HUES48 (cell line): ENCODE data around the gene UGT8.

Experiments
- H3K27ac ChIP-seq: one replicate; pipeline ENCODE4 v1.7.0; 2013; ENCODE audit warnings: low read depth, low read length, inconsistent platforms
- H3K27me3 ChIP-seq: 2 replicates; pipeline ENCODE4 v1.6.1; 2013; ENCODE audit warnings: mild to moderate bottlenecking, low read length; ENCODE audit not compliant: control insufficient read depth, insufficient read depth
- H3K36me3 ChIP-seq: 2 replicates; pipeline ENCODE4 v1.6.1; 2013; ENCODE audit warnings: low read length; ENCODE audit not compliant: control insufficient read depth, insufficient read depth
- H3K4me1 ChIP-seq: 2 replicates; pipeline ENCODE4 v1.6.1; 2013; ENCODE audit warnings: mild to moderate bottlenecking, low read length; ENCODE audit not compliant: control insufficient read depth, insufficient read depth
- H3K4me3 ChIP-seq: 2 replicates; pipeline ENCODE4 v1.5.1; 2013; ENCODE audit warnings: mild to moderate bottlenecking, low read depth, low read length
- H3K9ac ChIP-seq: 2 replicates; pipeline ENCODE4 v1.6.1; 2013; ENCODE audit warnings: mild to moderate bottlenecking, low read depth, low read length, moderate library complexity
- H3K9me3 ChIP-seq: 2 replicates; pipeline ENCODE4 v1.6.1; 2013; ENCODE audit warnings: low read length; ENCODE audit not compliant: control insufficient read depth, insufficient read depth

UGT8 gene

GRCh38 chr4:114593526-114593925, 5.1 kb upstream of the UGT8 start:
- Histone ChIP-seq H3K4me1 (no peaks in the 10 kb centered on the region), H3K27ac (no peak overlapping the region), H3K4me3 (no peak overlapping the region), H3K36me3 (peaks cover 3% of the 10 kb centered on the region; the same call in 1 of the 2 replicates), H3K27me3 (peaks cover 5% of the 10 kb centered on the region; the same call in 1 of the 2 replicates), H3K9ac (no peak overlapping the region), H3K9me3 (peaks cover 23% of the 10 kb centered on the region)

DNA sequence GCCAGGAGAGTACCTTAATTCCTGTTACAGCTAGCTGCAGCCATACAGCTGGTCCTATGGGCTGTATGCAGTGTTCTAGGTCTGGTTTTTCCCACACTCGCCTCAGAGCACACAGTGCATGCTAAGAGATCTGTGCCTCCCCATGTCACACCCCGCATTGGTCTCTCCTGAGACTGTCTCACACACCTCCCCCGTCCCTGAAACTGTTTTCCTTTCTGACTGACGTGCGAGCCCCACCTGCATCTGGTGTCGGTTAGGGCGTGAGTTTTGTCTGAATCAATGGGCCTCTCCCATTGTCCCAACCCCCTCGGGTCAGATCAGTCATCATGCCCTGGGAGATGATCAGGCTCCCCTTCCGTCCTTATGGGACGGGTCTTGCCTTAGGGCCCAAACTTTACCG, 3.4 kb upstream of the UGT8 start:
- Histone ChIP-seq H3K27ac (no peak overlapping the region), H3K9ac (no peak overlapping the region), H3K27me3 (peaks cover 5% of the 10 kb centered on the region; the same call in 1 of the 2 replicates), H3K9me3 (peaks cover 23% of the 10 kb centered on the region), H3K4me3 (no peak overlapping the region), H3K36me3 (peaks cover 3% of the 10 kb centered on the region; the same call in 1 of the 2 replicates), H3K4me1 (peaks cover 1% of the 10 kb centered on the region; the same call in 1 of the 2 replicates)

DNA sequence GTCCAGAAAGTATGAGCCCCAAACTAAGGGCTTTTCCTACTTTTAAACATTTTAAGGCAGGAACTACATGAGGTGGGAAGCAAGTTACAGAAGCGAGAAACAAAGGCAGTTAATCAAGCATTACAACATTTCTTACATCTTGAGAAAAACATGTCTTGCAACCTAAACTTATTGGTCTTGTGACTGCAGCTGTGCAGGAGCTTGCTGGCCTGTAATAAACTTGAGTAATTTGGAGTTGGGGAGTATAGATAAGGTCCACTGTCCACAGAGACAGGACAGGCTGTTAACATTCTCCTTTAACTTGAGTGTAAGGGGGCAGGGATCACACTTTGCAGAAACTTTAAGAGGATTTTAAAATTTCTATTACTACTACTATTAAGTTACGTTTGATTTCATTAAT, 2.7 kb upstream of the UGT8 start:
- peaks cover 20% of the 10 kb centered on the region for H3K9me3 ChIP-seq
- H3K27me3 ChIP-seq: peaks cover 5% of the 10 kb centered on the region; the same call in 1 of the 2 replicates
- H3K4me3 ChIP-seq: no peak overlapping the region
- H3K27ac ChIP-seq: no peak overlapping the region
- H3K4me1 ChIP-seq: peaks cover 8% of the 10 kb centered on the region; the same call in 1 of the 2 replicates
- no peak overlapping the region for H3K9ac ChIP-seq
- H3K36me3 ChIP-seq: no peaks in the 10 kb centered on the region

DNA sequence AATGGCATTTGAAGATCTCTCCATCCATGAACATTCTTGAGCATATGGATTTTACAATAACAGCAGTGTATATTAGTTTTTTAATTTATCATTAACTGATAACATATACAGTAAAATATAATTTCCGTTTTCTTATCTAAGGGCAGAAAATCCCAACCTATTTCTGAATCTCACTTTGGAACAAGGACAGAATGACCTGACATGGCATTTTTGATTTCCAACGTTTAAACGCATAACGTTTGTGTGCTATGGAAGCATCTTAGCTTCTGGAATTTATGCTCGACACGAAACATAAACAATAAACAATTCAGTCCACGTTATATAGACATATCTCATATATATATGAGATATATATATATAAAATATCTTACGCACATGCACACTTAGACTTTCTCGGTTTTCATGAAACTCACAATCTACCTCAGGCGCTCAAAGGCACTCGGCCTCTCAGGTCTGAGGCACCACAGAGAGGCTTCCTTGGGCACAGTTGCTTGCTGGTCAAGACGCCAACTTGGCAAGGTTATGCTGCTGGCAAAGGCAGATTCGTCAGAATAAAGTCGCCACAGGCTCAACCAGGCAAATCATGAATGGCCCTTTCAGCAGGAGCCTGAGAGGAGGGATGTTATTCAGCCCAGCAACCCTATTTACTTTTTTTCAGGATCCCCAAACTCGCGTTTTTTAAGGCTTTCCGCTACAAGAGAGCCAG, 1.0 kb upstream of the UGT8 start:
- no peak overlapping the region for H3K9ac ChIP-seq
- H3K4me3 ChIP-seq: peak overlapping the region; percentile 86
- peaks cover 16% of the 10 kb centered on the region; the same call in 1 of the 2 replicates for H3K4me1 ChIP-seq
- peaks cover 5% of the 10 kb centered on the region; the same call in 1 of the 2 replicates for H3K27me3 ChIP-seq
- H3K27ac ChIP-seq: no peak overlapping the region
- peaks cover 20% of the 10 kb centered on the region for H3K9me3 ChIP-seq
- H3K36me3 ChIP-seq: no peaks in the 10 kb centered on the region

DNA sequence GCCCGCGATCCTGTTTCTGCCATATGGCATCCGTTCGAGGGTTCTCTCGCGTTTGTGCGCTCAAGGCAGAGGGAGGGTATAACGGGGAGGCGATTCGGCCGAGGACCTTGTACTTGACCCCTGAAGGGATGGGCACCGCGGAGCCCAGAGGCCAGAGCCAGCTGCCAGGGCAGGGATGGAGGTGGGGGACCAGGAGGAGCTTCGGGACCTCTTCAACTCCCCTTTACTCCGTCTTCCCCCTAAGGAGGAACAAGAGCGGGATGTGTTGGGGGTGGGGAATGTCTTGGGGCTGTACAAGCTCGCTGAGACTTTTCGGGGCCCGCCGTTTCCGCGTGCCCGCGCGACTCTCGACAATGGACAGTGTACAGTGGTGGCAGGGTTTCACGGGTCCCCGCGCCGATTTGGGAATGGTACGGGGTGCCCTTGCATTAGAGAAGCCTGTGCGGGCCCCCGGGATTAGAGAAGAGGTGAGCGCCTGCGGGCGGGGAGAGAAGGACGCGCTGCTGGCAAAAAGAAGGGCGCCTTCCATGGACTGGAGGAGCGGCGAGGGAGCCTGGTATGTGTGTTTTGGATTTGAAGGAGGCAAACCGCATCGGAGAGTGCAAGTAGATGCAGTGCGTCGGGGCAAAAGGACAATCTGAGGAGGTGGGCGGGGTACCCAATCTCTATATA, 760 bp downstream of the UGT8 start:
- Histone ChIP-seq H3K4me1 (peaks cover 22% of the 10 kb centered on the region), H3K4me3 (peak overlapping the region; percentile 86), H3K9me3 (peaks cover 20% of the 10 kb centered on the region), H3K27ac (no peak overlapping the region), H3K27me3 (peaks cover 5% of the 10 kb centered on the region; the same call in 1 of the 2 replicates), H3K9ac (peak overlapping the region; percentile 43), H3K36me3 (no peaks in the 10 kb centered on the region)

DNA sequence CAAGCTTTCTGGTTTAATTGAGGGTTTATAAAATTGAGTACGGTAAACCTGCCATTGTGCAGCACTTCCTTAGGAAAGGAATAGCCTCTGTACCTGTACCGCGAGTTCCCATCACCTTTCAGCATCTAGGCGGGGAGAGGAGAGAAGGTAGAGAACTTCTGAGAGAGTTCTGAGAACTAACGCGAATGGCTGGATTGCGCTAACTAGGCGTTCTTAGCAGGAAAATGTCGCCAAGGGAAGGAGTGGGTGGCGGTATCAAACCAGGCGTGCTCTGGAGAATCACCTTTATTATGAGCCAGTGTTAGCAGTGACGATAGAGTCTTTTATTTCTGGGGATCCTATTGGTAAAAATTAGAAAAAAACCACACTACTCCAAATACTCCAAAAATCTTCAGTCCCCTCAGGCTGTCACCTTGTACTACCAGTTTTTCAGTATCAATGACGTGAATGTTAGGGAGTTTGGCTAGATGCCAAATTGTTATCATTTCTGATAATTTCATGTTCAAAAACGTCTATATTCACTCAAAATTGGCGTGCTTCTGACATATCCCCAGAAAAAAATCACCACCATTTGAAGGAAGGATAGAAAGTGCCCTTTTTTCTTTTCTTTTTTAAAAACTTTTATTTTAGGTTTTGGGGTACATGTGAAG, 1.4 kb downstream of the UGT8 start:
- peak overlapping the region; percentile 86 for H3K4me3 ChIP-seq
- H3K9me3 ChIP-seq: peaks cover 15% of the 10 kb centered on the region
- H3K27ac ChIP-seq: no peak overlapping the region
- peaks cover 5% of the 10 kb centered on the region; the same call in 1 of the 2 replicates for H3K27me3 ChIP-seq
- H3K9ac ChIP-seq: peak overlapping the region; percentile 1; the same call in 1 of the 2 replicates
- H3K4me1 ChIP-seq: peaks cover 24% of the 10 kb centered on the region
- no peaks in the 10 kb centered on the region for H3K36me3 ChIP-seq

DNA sequence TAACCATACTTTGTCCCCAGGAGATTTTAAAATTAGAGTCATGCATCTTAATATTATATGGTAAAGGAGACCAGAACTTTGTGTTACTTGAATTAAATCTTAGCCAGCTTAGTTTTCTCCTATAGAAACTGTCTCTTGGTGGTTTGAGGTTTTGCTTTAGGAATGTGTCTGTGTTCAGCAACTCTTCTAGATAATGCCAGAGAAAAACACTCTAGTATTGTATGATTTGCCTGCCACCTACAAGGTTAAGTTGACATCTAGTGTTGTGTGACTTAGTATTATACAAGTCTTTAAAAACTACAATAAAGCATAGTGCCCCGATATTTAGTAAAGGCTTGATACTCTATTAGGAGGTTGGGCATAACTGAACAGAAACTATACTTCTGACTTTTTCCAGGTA, 2.1 kb downstream of the UGT8 start:
- Histone ChIP-seq H3K27me3 (peaks cover 5% of the 10 kb centered on the region; the same call in 1 of the 2 replicates), H3K9ac (no peak overlapping the region), H3K4me1 (peaks cover 28% of the 10 kb centered on the region), H3K27ac (no peak overlapping the region), H3K4me3 (peak overlapping the region; percentile 86), H3K9me3 (peaks cover 8% of the 10 kb centered on the region; the same call in 1 of the 2 replicates), H3K36me3 (no peaks in the 10 kb centered on the region)

GRCh38 chr4:114601304-114602052, 2.9 kb downstream of the UGT8 start:
- peaks cover 33% of the 10 kb centered on the region for H3K4me1 ChIP-seq
- H3K27ac ChIP-seq: no peak overlapping the region
- H3K9ac ChIP-seq: no peak overlapping the region
- H3K4me3 ChIP-seq: no peak overlapping the region
- 0 out of 2 replicates have a peak, but pooled peaks cover under 1% of the 10 kb centered on the region for H3K9me3 ChIP-seq
- no peaks in the 10 kb centered on the region for H3K36me3 ChIP-seq
- peaks cover 5% of the 10 kb centered on the region; the same call in 1 of the 2 replicates for H3K27me3 ChIP-seq

GRCh38 chr4:114603497-114603896, 4.9 kb downstream of the UGT8 start:
- Histone ChIP-seq H3K9me3 (no peaks in the 10 kb centered on the region), H3K9ac (no peak overlapping the region), H3K36me3 (no peaks in the 10 kb centered on the region), H3K27me3 (no peaks in the 10 kb centered on the region), H3K27ac (no peak overlapping the region), H3K4me3 (no peak overlapping the region), H3K4me1 (peaks cover 38% of the 10 kb centered on the region)

DNA sequence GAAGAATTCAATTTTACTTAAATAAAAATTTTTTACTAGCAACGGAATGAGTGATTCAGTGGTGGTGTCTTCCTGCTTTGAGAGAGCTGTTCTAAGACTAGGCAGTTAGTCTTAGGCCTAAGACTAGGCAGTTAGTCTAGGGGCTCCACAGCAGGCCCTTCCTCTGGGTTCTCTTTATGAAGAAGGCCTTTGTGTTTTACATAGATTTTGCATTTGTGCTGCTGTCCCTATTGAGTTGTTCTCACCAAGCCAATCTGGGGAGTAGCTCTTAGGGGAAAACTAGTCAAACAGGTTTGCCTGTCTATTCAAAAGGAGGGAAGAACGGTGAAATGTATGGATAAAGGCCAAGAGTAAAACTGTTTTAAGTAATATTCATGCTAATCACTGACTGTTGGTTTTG, 7.6 kb downstream of the UGT8 start:
- H3K4me1 ChIP-seq: peaks cover 26% of the 10 kb centered on the region
- no peak overlapping the region for H3K9ac ChIP-seq
- no peak overlapping the region for H3K4me3 ChIP-seq
- no peaks in the 10 kb centered on the region for H3K27me3 ChIP-seq
- H3K9me3 ChIP-seq: no peaks in the 10 kb centered on the region
- H3K27ac ChIP-seq: no peak overlapping the region
- no peaks in the 10 kb centered on the region for H3K36me3 ChIP-seq
